Fibroblast of pulmonary artery (primary cell): ENCODE results near the gene BRICD5.

Source experiments
- DNase-seq: peaks from one replicate; pipeline ENCODE4 v3.0.0-alpha.2; 2010; ENCODE audit warnings: low read depth
- H3K4me3 ChIP-seq: replicated peaks from 2 replicates; pipeline ENCODE4 v1.5.1; 2011; ENCODE audit warnings: low read depth, mild to moderate bottlenecking, control low read depth, low read length, moderate library complexity
- TF ChIP-seq, protein P1 (sequence below): IDR thresholded peaks from 2 replicates; pipeline ENCODE4 v1.5.1; 2011; ENCODE audit warnings: mild to moderate bottlenecking, control low read depth, low read length, inconsistent platforms; ENCODE audit errors: missing control alignments

BRICD5 gene

GRCh38 chr16:2208308-2208707 lies 2.4 kb downstream of the BRICD5 start:
- TF ChIP-seq, protein P1, sequence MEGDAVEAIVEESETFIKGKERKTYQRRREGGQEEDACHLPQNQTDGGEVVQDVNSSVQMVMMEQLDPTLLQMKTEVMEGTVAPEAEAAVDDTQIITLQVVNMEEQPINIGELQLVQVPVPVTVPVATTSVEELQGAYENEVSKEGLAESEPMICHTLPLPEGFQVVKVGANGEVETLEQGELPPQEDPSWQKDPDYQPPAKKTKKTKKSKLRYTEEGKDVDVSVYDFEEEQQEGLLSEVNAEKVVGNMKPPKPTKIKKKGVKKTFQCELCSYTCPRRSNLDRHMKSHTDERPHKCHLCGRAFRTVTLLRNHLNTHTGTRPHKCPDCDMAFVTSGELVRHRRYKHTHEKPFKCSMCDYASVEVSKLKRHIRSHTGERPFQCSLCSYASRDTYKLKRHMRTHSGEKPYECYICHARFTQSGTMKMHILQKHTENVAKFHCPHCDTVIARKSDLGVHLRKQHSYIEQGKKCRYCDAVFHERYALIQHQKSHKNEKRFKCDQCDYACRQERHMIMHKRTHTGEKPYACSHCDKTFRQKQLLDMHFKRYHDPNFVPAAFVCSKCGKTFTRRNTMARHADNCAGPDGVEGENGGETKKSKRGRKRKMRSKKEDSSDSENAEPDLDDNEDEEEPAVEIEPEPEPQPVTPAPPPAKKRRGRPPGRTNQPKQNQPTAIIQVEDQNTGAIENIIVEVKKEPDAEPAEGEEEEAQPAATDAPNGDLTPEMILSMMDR = no peak
- DNase-seq = no peak
- no peak overlapping the region for H3K4me3 ChIP-seq

GRCh38 chr16:2207872-2208271 lies 2.8 kb downstream of the BRICD5 start:
- no peak overlapping the region for H3K4me3 ChIP-seq
- TF ChIP-seq, protein P1 = no peak
- no peak for DNase-seq

GRCh38 chr16:2206780-2207433 lies 3.8 kb downstream of the BRICD5 start:
- TF ChIP-seq, protein P1 = no peak
- no peak for DNase-seq
- no peak overlapping the region for H3K4me3 ChIP-seq

DNA sequence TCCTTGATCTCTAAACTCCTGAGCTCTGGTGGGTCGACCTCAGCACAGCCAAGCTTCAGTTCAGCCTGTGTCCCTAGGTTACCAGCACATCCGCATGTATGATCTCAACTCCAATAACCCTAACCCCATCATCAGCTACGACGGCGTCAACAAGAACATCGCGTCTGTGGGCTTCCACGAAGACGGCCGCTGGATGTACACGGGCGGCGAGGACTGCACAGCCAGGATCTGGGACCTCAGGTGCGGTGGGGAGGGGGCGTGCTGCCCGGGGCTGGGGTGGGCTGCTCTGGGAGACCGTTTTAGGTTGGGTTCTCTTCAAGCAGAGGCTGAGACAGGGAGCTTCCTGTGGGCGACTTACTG lies 4.3 kb downstream of the BRICD5 start:
- TF ChIP-seq, protein P1 = no peak
- H3K4me3 ChIP-seq = peak overlapping the region; percentile 88
- no peak for DNase-seq

GRCh38 chr16:2205967-2206313 lies 4.7 kb downstream of the BRICD5 start:
- DNase-seq = no peak
- TF ChIP-seq, protein P1 = no peak
- peak overlapping the region; percentile 88 for H3K4me3 ChIP-seq

GRCh38 chr16:2205104-2205966 lies 5.3 kb downstream of the BRICD5 start, which contains the start of gene MLST8:
Gene MLST8 (plus strand): TSS chr16:2205454. CDS start chr16:2206086, 632 bp downstream.
- TF ChIP-seq, protein P1 = no peak
- DNase-seq = peak; percentile 88
- H3K4me3 ChIP-seq = peak within 1 kb of the TSS; percentile 88
